Measurements from ENCODE around the gene AP5B1. TPM values are rescaled to one million over a fixed set of nuclear protein-coding genes. Genes with fewer than 3 reads are reported as not detected.

Gene AP5B1
- total RNA-seq, 1 donor from 2014 or later: 6.1 TPM

- FAIRE-seq (no peak), DNase-seq (ENCODE audit: low read depth) (no peak)
- H3K4me3 ChIP-seq (ENCODE audit: low read depth, low read length): no peak overlapping the region
- peaks cover 13% of the 10 kb centered on the region for H3K27me3 ChIP-seq (ENCODE audit: control insufficient read depth, insufficient read depth, low read length)
- TF ChIP-seq, protein P1, sequence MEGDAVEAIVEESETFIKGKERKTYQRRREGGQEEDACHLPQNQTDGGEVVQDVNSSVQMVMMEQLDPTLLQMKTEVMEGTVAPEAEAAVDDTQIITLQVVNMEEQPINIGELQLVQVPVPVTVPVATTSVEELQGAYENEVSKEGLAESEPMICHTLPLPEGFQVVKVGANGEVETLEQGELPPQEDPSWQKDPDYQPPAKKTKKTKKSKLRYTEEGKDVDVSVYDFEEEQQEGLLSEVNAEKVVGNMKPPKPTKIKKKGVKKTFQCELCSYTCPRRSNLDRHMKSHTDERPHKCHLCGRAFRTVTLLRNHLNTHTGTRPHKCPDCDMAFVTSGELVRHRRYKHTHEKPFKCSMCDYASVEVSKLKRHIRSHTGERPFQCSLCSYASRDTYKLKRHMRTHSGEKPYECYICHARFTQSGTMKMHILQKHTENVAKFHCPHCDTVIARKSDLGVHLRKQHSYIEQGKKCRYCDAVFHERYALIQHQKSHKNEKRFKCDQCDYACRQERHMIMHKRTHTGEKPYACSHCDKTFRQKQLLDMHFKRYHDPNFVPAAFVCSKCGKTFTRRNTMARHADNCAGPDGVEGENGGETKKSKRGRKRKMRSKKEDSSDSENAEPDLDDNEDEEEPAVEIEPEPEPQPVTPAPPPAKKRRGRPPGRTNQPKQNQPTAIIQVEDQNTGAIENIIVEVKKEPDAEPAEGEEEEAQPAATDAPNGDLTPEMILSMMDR (IDR thresholded peaks at IDR 0.05; ENCODE audit: insufficient read depth, low read length, severe bottlenecking): no peak
- H3K36me3 ChIP-seq (ENCODE audit: control insufficient read depth, insufficient read depth, low read length): no peaks in the 10 kb centered on the region
These were observed 31.1 kb upstream of the AP5B1 start for GRCh38 chr11:65811764-65812475.

DNA sequence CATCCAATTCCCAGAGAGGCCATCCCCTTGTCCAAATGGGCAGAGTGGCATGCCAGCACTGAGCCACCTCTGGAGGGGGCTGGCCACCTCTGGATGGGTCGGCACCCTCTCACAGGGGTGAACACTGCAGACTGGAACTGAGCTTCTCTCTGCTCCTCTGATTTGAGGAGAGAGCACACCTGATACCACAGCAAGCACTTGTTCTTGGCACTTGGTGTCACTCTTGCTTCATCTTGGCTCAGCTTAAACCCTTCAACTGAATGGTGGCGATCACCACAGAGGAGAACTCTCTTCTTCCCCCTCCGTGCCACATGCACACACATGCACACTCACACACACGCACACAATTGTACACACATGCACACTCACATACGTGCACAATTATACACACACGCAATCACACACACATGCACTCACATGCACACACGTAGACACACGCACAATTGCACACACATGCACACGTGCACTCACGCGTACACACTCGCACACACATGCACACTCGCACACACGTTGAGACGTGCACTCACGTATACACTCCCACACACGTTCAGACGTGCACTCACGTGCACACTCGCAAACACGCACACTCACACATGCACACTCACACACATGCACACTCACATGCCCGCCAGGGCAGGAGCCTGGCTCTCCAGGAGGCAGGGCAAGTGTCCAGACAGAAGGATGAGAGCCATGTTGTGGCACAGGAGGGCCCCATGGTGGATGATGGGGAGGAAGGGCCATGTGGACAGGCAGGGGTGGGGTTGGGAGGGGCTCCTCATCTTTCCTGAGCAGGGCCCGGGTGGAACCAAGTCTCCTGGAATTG is 29.5 kb upstream of the AP5B1 start:
- FAIRE-seq: peak; percentile 92
- H3K4me3 ChIP-seq (ENCODE audit: low read depth, low read length): no peak overlapping the region
- no peaks in the 10 kb centered on the region for H3K36me3 ChIP-seq (ENCODE audit: control insufficient read depth, insufficient read depth, low read length)
- no peak for DNase-seq (ENCODE audit: low read depth)
- peaks cover 13% of the 10 kb centered on the region for H3K27me3 ChIP-seq (ENCODE audit: control insufficient read depth, insufficient read depth, low read length)
- TF ChIP-seq, protein P1 (IDR thresholded peaks at IDR 0.05; ENCODE audit: insufficient read depth, low read length, severe bottlenecking): no peak

- TF ChIP-seq, protein P1 (IDR thresholded peaks at IDR 0.05; ENCODE audit: insufficient read depth, low read length, severe bottlenecking): no peak
- FAIRE-seq: no peak
- Histone ChIP-seq H3K4me3 (ENCODE audit: low read depth, low read length) (no peak overlapping the region), H3K36me3 (ENCODE audit: control insufficient read depth, insufficient read depth, low read length) (no peaks in the 10 kb centered on the region), H3K27me3 (ENCODE audit: control insufficient read depth, insufficient read depth, low read length) (peaks cover 13% of the 10 kb centered on the region)
- no peak for DNase-seq (ENCODE audit: low read depth)
These were observed 28.7 kb upstream of the AP5B1 start for GRCh38 chr11:65809496-65809895.

- TF ChIP-seq, protein P1 (IDR thresholded peaks at IDR 0.05; ENCODE audit: insufficient read depth, low read length, severe bottlenecking): no peak
- no peak for FAIRE-seq
- H3K4me3 ChIP-seq (ENCODE audit: low read depth, low read length): no peak overlapping the region
- H3K27me3 ChIP-seq (ENCODE audit: control insufficient read depth, insufficient read depth, low read length): peaks cover 13% of the 10 kb centered on the region
- DNase-seq (ENCODE audit: low read depth): no peak
- H3K36me3 ChIP-seq (ENCODE audit: control insufficient read depth, insufficient read depth, low read length): no peaks in the 10 kb centered on the region
These were observed 28.1 kb upstream of the AP5B1 start for GRCh38 chr11:65808744-65809341.

DNA sequence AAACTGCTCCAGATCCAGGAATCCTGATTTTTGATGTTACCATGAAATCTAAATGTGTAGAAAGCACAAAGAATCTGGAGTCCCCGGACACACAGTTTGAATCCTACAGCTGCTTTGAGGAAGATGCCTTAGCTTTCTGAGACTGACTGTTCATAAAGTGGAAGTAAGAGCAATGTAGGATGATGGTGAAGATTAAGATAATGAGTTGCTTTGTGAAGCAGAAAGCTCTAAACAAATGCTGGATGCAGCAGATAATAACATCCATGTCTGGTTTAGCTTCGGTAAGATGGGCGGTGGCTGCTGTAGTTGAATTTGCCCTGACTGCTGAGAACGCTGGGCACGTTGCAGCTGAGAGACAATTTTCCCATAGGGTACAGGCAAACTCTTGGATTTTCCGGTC is 26.2 kb upstream of the AP5B1 start:
- TF ChIP-seq, protein P1 (IDR thresholded peaks at IDR 0.05; ENCODE audit: insufficient read depth, low read length, severe bottlenecking): no peak
- H3K36me3 ChIP-seq (ENCODE audit: control insufficient read depth, insufficient read depth, low read length): no peaks in the 10 kb centered on the region
- DNase-seq (ENCODE audit: low read depth) (no peak), FAIRE-seq (no peak)
- no peak overlapping the region for H3K4me3 ChIP-seq (ENCODE audit: low read depth, low read length)
- peaks cover 22% of the 10 kb centered on the region for H3K27me3 ChIP-seq (ENCODE audit: control insufficient read depth, insufficient read depth, low read length)
